HEK293 (cell line): ENCODE results near the gene MSL2.
A peak's percentile ranks its signal among the peaks of the same experiment; 100 is the strongest.
"Not testable (repeated sequence)": the region's sequence is repeated elsewhere in the genome, so short reads cannot be mapped to it uniquely, and the experiment has no call there.

ENCODE experiments used
- CTCF ChIA-PET: fragments of 350-600 bp; formaldehyde crosslinking; extraction: SDS; loops from one replicate; lab custom pipeline; 2021; ENCODE audit warnings: antibody characterized with exemption; lab: Yijun Ruan, JAX
- POLR2A ChIA-PET: fragments of 300-600 bp; formaldehyde crosslinking; extraction: SDS; loops from one replicate; lab custom pipeline; 2020; ENCODE audit warnings: antibody characterized with exemption, inconsistent platforms; lab: Yijun Ruan, JAX
- H3K27ac ChIP-seq: fragments of 200-500 bp; sonication (Bioruptor generic); 2 replicates; pipeline ENCODE4 v1.5.1; 2014; ENCODE audit warnings: low read depth, low read length, control low read depth, inconsistent platforms; ENCODE audit errors: extremely low read depth
- H3K36me3 ChIP-seq, 2 experiments: fragments of 200-500 bp in 1 of 2; sonication (Bioruptor generic) in 1 of 2; 1 replicate in 1 of 2; 2 replicates in 1 of 2; pipeline ENCODE4 v1.5.1; 2014 to 2017; ENCODE audit warnings: inconsistent platforms in 2 of 2, low read length in 2 of 2; ENCODE audit not compliant: control insufficient read depth in 2 of 2, insufficient read depth in 1 of 2
- H3K4me1 ChIP-seq: fragments of 200-500 bp; sonication (Bioruptor generic); 2 replicates; pipeline ENCODE4 v1.5.1; 2014; ENCODE audit warnings: mild to moderate bottlenecking, low read length, inconsistent platforms; ENCODE audit not compliant: control insufficient read depth, insufficient read depth
- H3K4me3 ChIP-seq: 2 replicates; pipeline ENCODE4 v1.5.1; 2011; ENCODE audit warnings: low read depth, mild to moderate bottlenecking, control low read depth, low read length, moderate library complexity
- H3K9me3 ChIP-seq: fragments of 200-500 bp; sonication (Bioruptor generic); 2 replicates; pipeline ENCODE4 v1.5.1; 2014; ENCODE audit warnings: low read depth, low read length, inconsistent platforms; ENCODE audit not compliant: control insufficient read depth, insufficient read depth
- EGR2 ChIP-seq: fragments of 450-650 bp; formaldehyde crosslinking; IDR thresholded peaks from 2 replicates; pipeline ENCODE4 v1.5.1; 2016; ENCODE audit warnings: low read depth, missing biosample characterization, missing genetic modification characterization
- GLIS1 ChIP-seq: fragments of 450-650 bp; formaldehyde crosslinking; IDR thresholded peaks from 2 replicates; pipeline ENCODE4 v1.5.1; 2016; ENCODE audit warnings: missing biosample characterization, missing genetic modification characterization
- KLF1 ChIP-seq: fragments of 450-650 bp; formaldehyde crosslinking; IDR thresholded peaks from 2 replicates; pipeline ENCODE4 v1.5.1; 2016; ENCODE audit warnings: missing biosample characterization, missing genetic modification characterization
- KLF16 ChIP-seq: fragments of 450-650 bp; formaldehyde crosslinking; IDR thresholded peaks from 2 replicates; pipeline ENCODE4 v1.5.1; 2017; ENCODE audit warnings: missing biosample characterization, missing genetic modification characterization
- PRDM10 ChIP-seq: fragments of 450-650 bp; formaldehyde crosslinking; IDR thresholded peaks from 2 replicates; pipeline ENCODE4 v1.5.1; 2016; ENCODE audit warnings: missing biosample characterization, missing genetic modification characterization
- SP3 ChIP-seq: fragments of 450-650 bp; formaldehyde crosslinking; IDR thresholded peaks from 2 replicates; pipeline ENCODE4 v1.5.1; 2016; ENCODE audit warnings: missing biosample characterization, missing genetic modification characterization
- TCF7L2 ChIP-seq: IDR thresholded peaks from 2 replicates; pipeline ENCODE4 v1.6.1; 2011; ENCODE audit warnings: low read depth, mild to moderate bottlenecking, inconsistent platforms, low read length, moderate library complexity, borderline replicate concordance
- ZBTB6 ChIP-seq: fragments of 450-650 bp; formaldehyde crosslinking; IDR thresholded peaks from 2 replicates; pipeline ENCODE4 v1.5.1; 2017; ENCODE audit warnings: missing biosample characterization, missing genetic modification characterization
- ZFHX2 ChIP-seq: fragments of 450-650 bp; formaldehyde crosslinking; conservative IDR thresholded peaks from 2 replicates; pipeline ENCODE4 v1.5.1; 2016; ENCODE audit warnings: missing biosample characterization, missing genetic modification characterization
- ZFP41 ChIP-seq: fragments of 450-650 bp; formaldehyde crosslinking; IDR thresholded peaks from 2 replicates; pipeline ENCODE4 v1.5.1; 2016; ENCODE audit warnings: missing biosample characterization, missing genetic modification characterization, borderline replicate concordance
- ZNF121 ChIP-seq: fragments of 450-650 bp; formaldehyde crosslinking; IDR thresholded peaks from 2 replicates; pipeline ENCODE4 v1.5.1; 2016; ENCODE audit warnings: missing biosample characterization, missing genetic modification characterization
- ZNF629 ChIP-seq: fragments of 450-650 bp; formaldehyde crosslinking; IDR thresholded peaks from 2 replicates; pipeline ENCODE4 v1.5.1; 2017; ENCODE audit warnings: missing biosample characterization, missing genetic modification characterization
- TF ChIP-seq, protein P1 (sequence below): fragments of 450-650 bp; formaldehyde crosslinking; IDR thresholded peaks from 2 replicates; pipeline ENCODE4 v1.5.1; 2017; ENCODE audit warnings: missing biosample characterization, missing genetic modification characterization

The MSL2 gene

GRCh38 chr3:136192831-136193230 is 3.3 kb downstream of the MSL2 start:
- Histone ChIP-seq H3K9me3 (no peaks in the 10 kb centered on the region), H3K36me3 (peaks cover 0 to 9% of the 10 kb centered on the region in 2 experiments; a peak in 1 of 3 replicates), H3K4me1 (peaks cover 6% of the 10 kb centered on the region; the same call in 1 of the 2 replicates), H3K4me3 (peak overlapping the region; percentile 83), H3K27ac (no peak overlapping the region)
- ChIA-PET CTCF (interaction anchor here (0.6 kb wide), 1 partner anchor 158 kb away, joined by 3 read pairs; no protein-coding TSS in a partner anchor), POLR2A (interaction anchor here (0.5 to 1.7 kb wide), 3 partner anchors 50 to 309 kb away, joined by 4 to 6 read pairs (median 4); no protein-coding TSS in a partner anchor)
- TF ChIP-seq ZBTB6 (tag by site-specific recombination): no peak
- TF ChIP-seq, protein P1, sequence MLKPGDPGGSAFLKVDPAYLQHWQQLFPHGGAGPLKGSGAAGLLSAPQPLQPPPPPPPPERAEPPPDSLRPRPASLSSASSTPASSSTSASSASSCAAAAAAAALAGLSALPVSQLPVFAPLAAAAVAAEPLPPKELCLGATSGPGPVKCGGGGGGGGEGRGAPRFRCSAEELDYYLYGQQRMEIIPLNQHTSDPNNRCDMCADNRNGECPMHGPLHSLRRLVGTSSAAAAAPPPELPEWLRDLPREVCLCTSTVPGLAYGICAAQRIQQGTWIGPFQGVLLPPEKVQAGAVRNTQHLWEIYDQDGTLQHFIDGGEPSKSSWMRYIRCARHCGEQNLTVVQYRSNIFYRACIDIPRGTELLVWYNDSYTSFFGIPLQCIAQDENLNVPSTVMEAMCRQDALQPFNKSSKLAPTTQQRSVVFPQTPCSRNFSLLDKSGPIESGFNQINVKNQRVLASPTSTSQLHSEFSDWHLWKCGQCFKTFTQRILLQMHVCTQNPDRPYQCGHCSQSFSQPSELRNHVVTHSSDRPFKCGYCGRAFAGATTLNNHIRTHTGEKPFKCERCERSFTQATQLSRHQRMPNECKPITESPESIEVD (tag by site-specific recombination): 0 out of 2 replicates have a peak, but pooled peaks have one; percentile 29

DNA sequence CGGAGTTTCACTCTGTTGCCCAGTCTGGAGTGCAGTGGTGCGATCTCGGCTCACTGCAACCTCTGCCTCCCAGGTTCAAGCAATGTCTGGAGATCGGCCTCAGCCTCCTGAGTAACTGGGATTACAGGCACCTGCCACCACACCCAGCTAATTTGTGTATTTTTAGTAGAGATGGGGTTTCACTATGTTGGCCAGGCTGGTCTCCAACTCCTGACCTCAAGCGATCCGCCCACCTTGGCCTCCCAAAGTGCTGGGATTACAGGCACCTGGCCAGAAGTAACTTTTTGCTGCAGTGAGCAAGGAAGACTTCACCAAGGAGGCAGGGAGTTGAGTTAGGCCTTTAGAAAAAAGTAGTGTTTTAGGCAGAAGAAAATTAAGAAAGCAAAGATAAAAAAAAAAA is 3.9 kb downstream of the MSL2 start:
- POLR2A ChIA-PET: interaction anchor here (0.6 to 1.7 kb wide), 2 partner anchors 50 to 555 kb away, joined by 3 to 4 read pairs; no protein-coding TSS in a partner anchor
- peak overlapping the region; percentile 83 for H3K4me3 ChIP-seq
- H3K9me3 ChIP-seq, H3K36me3 ChIP-seq, CTCF ChIA-PET, H3K27ac ChIP-seq, H3K4me1 ChIP-seq: not testable (repeated sequence)
- TF ChIP-seq KLF1 (tag by site-specific recombination): peak; percentile 89
- TF ChIP-seq PRDM10 (tag by site-specific recombination): peak; percentile 18; the same call in 1 of the 2 replicates
- 0 out of 2 replicates have a peak, but pooled peaks have one; percentile 22 for TF ChIP-seq EGR2
- TF ChIP-seq ZNF121 (tag by site-specific recombination): peak; percentile 95
- TF ChIP-seq GLIS1 (tag by site-specific recombination): peak; percentile 86
- TF ChIP-seq ZFHX2 (tag by site-specific recombination): peak; percentile 45
- 0 out of 2 replicates have a peak, but pooled peaks have one; percentile 17 for TF ChIP-seq SP3 (tag by site-specific recombination)
- 0 out of 2 replicates have a peak, but pooled peaks have one; percentile 35 for TF ChIP-seq KLF16 (tag by site-specific recombination)

GRCh38 chr3:136189859-136190617 is 6.1 kb downstream of the MSL2 start:
- Histone ChIP-seq H3K9me3 (no peaks in the 10 kb centered on the region), H3K4me1 (peaks cover 15% of the 10 kb centered on the region), H3K4me3 (no peak overlapping the region), H3K27ac (no peak overlapping the region), H3K36me3 (peaks cover 0 to 8% of the 10 kb centered on the region in 2 experiments; a peak in 1 of 3 replicates)
- no peak for TF ChIP-seq TCF7L2
- TF ChIP-seq ZFP41: no peak
- no peak for TF ChIP-seq ZNF629
- TF ChIP-seq ZNF121 (tag by site-specific recombination): peak; percentile 70
- POLR2A ChIA-PET: no interaction called here
- CTCF ChIA-PET: no interaction called here
